ENCODE measurements around the gene NCSTN. TPM values are rescaled to one million over a fixed set of nuclear protein-coding genes. Genes with fewer than 3 reads are reported as not detected.

Gene NCSTN
- total RNA-seq (2011; cell fraction: chromatin; rRNA removed; ENCODE audit: low replicate concordance): 203 and 289 TPM in 2 replicates
- total RNA-seq (2011; cell fraction: nucleolus; rRNA removed): 237 and 279 TPM in 2 replicates
- total RNA-seq (2011; cell fraction: nucleoplasm; rRNA removed): 253 and 291 TPM in 2 replicates
- total RNA-seq (2014; rRNA removed) (21.3 and 27.3 TPM in 2 replicates), total RNA-seq (2014; rRNA removed; fragmentation: Illumina TruSeq; extraction: Trizol) (34.9 and 35.8 TPM in 2 replicates), total RNA-seq (2015; rRNA removed; fragmentation: Illumina TruSeq; extraction: Trizol) (37.2 and 42.3 TPM in 2 replicates), total RNA-seq (2021) (54.1 and 57.9 TPM in 2 replicates), polyA plus RNA-seq (2011; rRNA removed) (64.3 and 104 TPM in 2 replicates), polyA plus RNA-seq (2014; fragmentation: Illumina TruSeq; extraction: Trizol) (75.9 and 91.1 TPM in 2 replicates), polyA plus RNA-seq (2014; fragmentation: Nextera tagmentation; extraction: Ambion mirVana) (10 to 100 TPM; 46.0 to 68.7 TPM), polyA plus RNA-seq (2014; rRNA removed) (55.3 and 60.7 TPM in 2 replicates), polyA minus RNA-seq (2011; rRNA and poly(A)+ RNA removed) (85.4 and 89.2 TPM in 2 replicates), Bru-seq, nascent RNA (percentile 89 among the genes with signal in this experiment), BruChase-seq, experiment 1, labeled RNA remaining after a 2-hour chase (percentile 85 among the genes with signal in this experiment), BruChase-seq, experiment 2, labeled RNA remaining after a 6-hour chase (percentile 88 among the genes with signal in this experiment)
- 103 and 114 TPM in 2 replicates for polyA plus RNA-seq (2011; cell fraction: cytosol; rRNA removed)
- 178 and 195 TPM in 2 replicates for polyA plus RNA-seq (2011; cell fraction: nucleus; rRNA removed)
- polyA plus RNA-seq (2012): 46.6 and 93.0 TPM in 2 replicates
- polyA minus RNA-seq (2011; cell fraction: cytosol; rRNA and poly(A)+ RNA removed): 40.9 and 45.8 TPM in 2 replicates
- polyA minus RNA-seq (2011; cell fraction: nucleus; rRNA and poly(A)+ RNA removed): 56.5 and 78.1 TPM in 2 replicates
- long read RNA-seq, experiment 1, partial matches to known transcripts: 15 of 30 reads
- long read RNA-seq, experiment 1, other reads (novel, unspliced or antisense): 7 of 30 reads
- long read RNA-seq, experiment 2, transcript NCSTN-201 (17 exons, 2,936 nt): major isoform, 21 of 50 reads
- long read RNA-seq, experiment 2, partial matches to known transcripts: 19 of 50 reads
- long read RNA-seq, experiment 2, other reads (novel, unspliced or antisense): 6 of 50 reads
- long read RNA-seq, experiment 3, transcript NCSTN-201 (17 exons, 2,936 nt): major isoform, 23 of 32 reads
- long read RNA-seq, experiment 3, partial matches to known transcripts: 3 of 32 reads
- long read RNA-seq, experiment 3, other reads (novel, unspliced or antisense): 5 of 32 reads

- ATAC-seq: peak; percentile 97
- Histone ChIP-seq H3K79me2 (ENCODE audit: control insufficient read depth, insufficient read depth, low read length) (peaks cover 71% of the 10 kb centered on the region), H3K27me3 (ENCODE audit: control insufficient read depth in 2 of 2, insufficient read depth in 2 of 2, low read length in 2 of 2) (no peaks in the 10 kb centered on the region), H3K36me3 (ENCODE audit: control insufficient read depth, insufficient read depth, low read length) (peaks cover 67% of the 10 kb centered on the region), H3K9me3 (replicated peaks; ENCODE audit: control insufficient read depth, insufficient read depth, low read depth, low read length) (no peaks in the 10 kb centered on the region), H3K27ac (ENCODE audit: extremely low read depth, low read depth, low read length) (peak within 1 kb of the TSS; percentile 96), H3K4me3 (peak within 1 kb of the TSS; percentile 74), H2AFZ (ENCODE audit: low read depth, low read length) (peak within 1 kb of the TSS; percentile 96), H3K4me2 (ENCODE audit: insufficient read depth, low read length) (peak within 1 kb of the TSS; percentile 98), H3K9me1 (ENCODE audit: control insufficient read depth, insufficient read depth, low read length) (no peaks in the 10 kb centered on the region), H3K4me1 (replicated peaks in 1 of 2; ENCODE audit: control insufficient read depth in 2 of 2, insufficient read depth in 2 of 2, low read length in 2 of 2) (peaks cover 0 to 14% of the 10 kb centered on the region in 2 experiments; a peak in 2 of 5 replicates), H3K9ac (ENCODE audit: insufficient read depth in 1 of 2, low read depth in 2 of 2, low read length in 2 of 2) (peak within 1 kb of the TSS; percentile 99 to 100), H4K20me1 (replicated peaks; ENCODE audit: control insufficient read depth, insufficient read depth, low read length) (no peaks in the 10 kb centered on the region)
- peak; percentile 92 for FAIRE-seq
- peak; percentile 89 to 97 (median 91) for DNase-seq (ENCODE audit: extremely low read depth in 1 of 4, low spot score in 3 of 4)
- in situ Hi-C loops (cut with MboI): no loop called here
- POLR2A ChIA-PET: interaction anchor here (0.7 to 2.9 kb wide), 7 partner anchors 8 to 231 kb away, joined by 3 to 21 read pairs (median 4); no protein-coding TSS in a partner anchor
- CTCF ChIA-PET (ENCODE audit: low intra/inter-chr PET ratio): no interaction called here
- intact Hi-C loops (cut with micrococcal nuclease): no loop called here
- WGBS (ENCODE audit: insufficient coverage, low coverage, missing lambda C conversion rate): 1% methylated on average over 52 of the region's 58 CpGs
- no TSS peak for BruUV-seq (replicated peaks)
- no peak for TF ChIP-seq ATF6 (CRISPR knock-in tag; IDR thresholded peaks at IDR 0.05)
- no peak for TF ChIP-seq SLC30A9 (CRISPR knock-in tag; IDR thresholded peaks at IDR 0.05)
- no peak for TF ChIP-seq ZNF124 (CRISPR knock-in tag; IDR thresholded peaks at IDR 0.05)
- no peak for TF ChIP-seq ZBTB26 (CRISPR knock-in tag; IDR thresholded peaks at IDR 0.05)
- TF ChIP-seq E2F8 (IDR thresholded peaks at IDR 0.05; ENCODE audit: low read depth, partially characterized antibody): peak; percentile 89
- no peak for TF ChIP-seq TCF7L2 (IDR thresholded peaks at IDR 0.05; ENCODE audit: low read depth, low read length)
These were observed at the start of gene NCSTN, which contains the start of gene COPA for GRCh38 chr1:160342953-160343869. NCSTN (plus strand) TSS chr1:160343383; CDS start chr1:160343397, 14 bp downstream. COPA (minus strand) TSS chr1:160343250; CDS start chr1:160343170, 80 bp downstream.
